Stimulated activated CD8-positive, alpha-beta memory T cell treated with anti-CD3 and anti-CD28 coated beads, Interleukin-15, amount 100 ng/mL, for 4 hours (primary cell): ENCODE results near the gene NR3C2.

ENCODE experiments used
- DNase-seq, 2 donors: peaks; one replicate each; pipeline ENCODE4 v3.0.0-alpha.2; 2020; ENCODE audit warnings: low read depth in 2 of 2

The NR3C2 gene

GRCh38 chr4:148441986-148442831 is at the start of gene NR3C2:
TSS of gene NR3C2 (minus strand) at chr4:148442414.
- DNase-seq: peak; percentile 91 to 96

DNA sequence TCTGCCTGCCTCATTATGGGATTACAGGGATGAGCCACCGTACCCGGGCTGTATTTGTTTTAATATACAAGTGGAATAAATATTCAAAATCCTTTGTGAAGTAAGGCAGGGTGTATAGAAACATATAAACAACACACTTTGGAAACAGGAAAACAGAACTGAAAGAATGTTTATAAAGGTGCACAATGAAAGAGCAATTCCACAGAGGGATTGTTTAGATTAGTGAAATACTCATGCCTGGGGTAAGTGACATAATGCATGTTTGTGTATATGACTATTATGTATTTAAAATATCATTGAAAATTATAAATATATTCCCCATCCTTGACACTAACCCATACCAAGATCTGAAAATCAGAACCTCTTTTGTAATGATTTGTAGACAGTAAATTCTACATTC is 45.0 kb upstream of the NR3C2 start:
- DNase-seq: no peak

DNA sequence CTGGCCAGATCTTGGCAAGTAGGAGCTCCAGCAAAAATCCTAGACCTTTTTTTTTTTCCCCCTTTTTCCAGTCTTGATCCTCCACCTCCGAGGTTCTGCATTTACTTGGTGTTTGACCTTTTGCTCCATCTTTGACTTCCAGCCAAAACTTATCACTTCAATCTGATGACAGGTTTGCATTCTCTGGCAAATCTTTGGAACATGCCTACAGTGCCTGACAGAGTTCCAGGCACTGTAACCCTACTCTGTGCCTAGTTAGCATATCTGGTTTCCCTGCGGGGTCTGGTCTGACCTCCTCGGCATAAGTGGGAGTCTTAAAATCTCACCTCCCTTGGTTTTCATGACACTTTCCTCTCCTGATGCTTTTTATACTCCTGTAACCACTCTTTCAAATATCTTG is 39.4 kb upstream of the NR3C2 start:
- DNase-seq: no peak

- no peak for DNase-seq
Observed at GRCh38 chr4:148477276-148477675, 35.1 kb upstream of the NR3C2 start.

- DNase-seq: no peak
Observed at GRCh38 chr4:148469938-148470337, 27.7 kb upstream of the NR3C2 start.

- DNase-seq: no peak
Observed at GRCh38 chr4:148454835-148455234, 12.6 kb upstream of the NR3C2 start.

GRCh38 chr4:148453833-148454232 is 11.6 kb upstream of the NR3C2 start:
- DNase-seq: no peak

GRCh38 chr4:148452970-148453369 is 10.8 kb upstream of the NR3C2 start:
- DNase-seq: no peak

DNA sequence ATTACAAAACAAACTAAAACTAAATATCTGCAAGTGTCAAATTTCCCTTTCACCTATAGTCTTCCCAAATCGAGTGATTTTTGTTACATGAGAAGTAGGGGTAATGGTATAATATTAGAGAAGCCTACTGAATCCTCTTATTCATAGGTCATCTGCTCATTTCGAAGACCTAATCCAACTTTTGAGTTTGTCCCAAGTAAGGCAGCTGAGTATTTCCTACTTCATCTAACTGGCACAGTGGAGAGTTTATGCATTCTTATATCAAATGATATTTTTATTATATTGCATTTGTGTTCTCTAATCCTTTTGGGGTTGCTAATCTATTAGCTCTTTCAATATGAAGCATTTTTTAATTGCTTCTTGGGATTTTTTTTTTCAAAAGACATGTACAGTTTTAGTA is 7.7 kb upstream of the NR3C2 start:
- DNase-seq: no peak

DNA sequence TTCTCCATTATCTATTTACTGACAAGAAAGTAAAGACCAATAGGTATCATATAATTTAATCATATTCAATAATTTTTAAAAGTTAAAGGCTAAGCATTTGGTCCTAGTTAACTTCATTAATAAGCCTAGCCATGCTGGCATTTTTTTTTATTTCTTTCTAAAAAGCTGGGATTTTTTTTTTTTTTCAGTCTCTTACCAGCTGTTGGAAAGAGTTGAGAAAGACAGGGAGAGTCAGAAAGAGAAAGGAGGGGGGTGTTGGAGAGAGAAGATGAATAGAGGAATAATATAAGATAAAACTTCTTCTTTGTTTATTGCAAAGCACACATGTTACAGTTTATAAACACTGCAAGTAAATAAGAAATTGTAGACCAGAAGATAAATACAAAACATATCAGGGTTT is 5.9 kb upstream of the NR3C2 start:
- no peak for DNase-seq

DNA sequence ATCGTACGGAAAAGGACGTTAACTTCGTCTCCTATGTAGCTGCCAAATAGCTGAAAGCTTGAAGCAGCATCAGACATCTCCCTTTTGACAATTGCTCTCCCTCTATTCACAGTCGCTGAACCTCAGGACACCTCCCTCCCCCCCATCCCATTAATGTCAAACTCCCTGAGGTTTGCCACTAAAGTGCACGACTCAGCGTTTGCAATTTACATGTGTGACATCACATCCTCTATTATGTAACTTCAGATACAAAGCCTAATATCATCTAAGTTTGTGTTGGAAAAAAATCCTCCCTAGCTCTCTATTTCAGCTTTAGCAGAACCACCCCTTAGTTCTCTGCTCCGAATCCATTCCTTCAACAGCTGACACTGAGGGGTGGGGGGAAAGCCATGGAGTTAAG is 5.5 kb upstream of the NR3C2 start:
- DNase-seq: no peak

DNA sequence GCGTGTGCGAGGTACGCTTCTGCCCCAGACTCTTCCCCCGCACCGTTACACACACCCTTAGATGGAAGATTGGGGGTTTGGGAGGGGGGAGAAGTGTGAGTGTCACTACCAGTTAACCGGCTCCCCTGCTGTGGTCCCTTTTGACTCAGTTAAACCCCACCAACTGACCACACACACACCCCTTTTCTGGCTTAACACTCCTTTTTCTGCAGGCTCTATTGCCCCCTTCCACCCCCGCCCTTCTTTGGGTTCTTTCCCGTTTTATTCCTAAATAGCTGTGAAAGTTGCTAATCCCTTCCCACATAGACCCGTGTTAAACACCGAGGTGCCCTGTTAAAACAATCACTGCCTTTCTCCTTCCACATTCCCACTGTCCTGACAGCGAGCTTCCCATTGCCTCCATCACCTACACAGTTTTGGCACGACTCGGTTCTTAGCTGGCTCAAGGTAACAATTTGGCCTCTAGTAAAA is 3.7 kb upstream of the NR3C2 start:
- no peak for DNase-seq

GRCh38 chr4:148445071-148445859 is 3.1 kb upstream of the NR3C2 start:
- peak; percentile 51 to 64 for DNase-seq

- DNase-seq: peak in 1 of 2 donors; percentile 26
Observed at GRCh38 chr4:148444296-148445070, 2.3 kb upstream of the NR3C2 start.

GRCh38 chr4:148443512-148444295 is 1.5 kb upstream of the NR3C2 start:
- peak in 1 of 2 donors; percentile 2 for DNase-seq

DNA sequence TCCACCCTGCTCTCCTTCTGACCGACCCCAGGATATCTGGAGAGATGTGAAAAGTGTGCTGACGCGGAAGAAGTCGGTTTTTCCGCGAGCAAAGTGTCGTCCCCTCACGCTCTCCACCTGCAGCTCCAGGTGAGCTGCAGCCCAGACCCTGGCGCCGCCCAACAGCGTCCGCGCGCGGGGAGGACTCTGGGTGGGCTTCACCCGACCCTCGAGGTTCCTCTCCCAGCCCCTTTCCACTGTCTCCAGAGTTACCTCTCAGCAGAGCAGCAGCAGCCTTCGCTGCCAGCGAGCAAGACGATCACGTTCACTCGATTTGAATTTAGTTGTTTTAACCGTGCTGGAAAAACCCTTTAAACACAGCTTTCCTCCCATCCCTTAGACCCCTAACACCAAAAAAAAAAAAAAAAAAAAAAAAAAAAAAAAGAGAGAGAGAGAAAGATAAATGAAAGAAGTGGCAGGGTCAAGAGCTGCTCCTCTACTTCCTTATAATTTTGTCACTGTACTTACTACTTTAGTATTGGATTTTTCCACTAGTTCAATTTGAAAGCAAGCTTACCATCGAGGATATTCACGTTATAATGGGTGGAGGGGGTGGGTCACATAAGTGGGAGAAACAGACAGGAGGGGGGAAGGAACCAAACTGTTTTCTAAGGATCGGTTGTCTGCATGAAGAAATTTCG is 758 bp upstream of the NR3C2 start:
- no peak for DNase-seq

DNA sequence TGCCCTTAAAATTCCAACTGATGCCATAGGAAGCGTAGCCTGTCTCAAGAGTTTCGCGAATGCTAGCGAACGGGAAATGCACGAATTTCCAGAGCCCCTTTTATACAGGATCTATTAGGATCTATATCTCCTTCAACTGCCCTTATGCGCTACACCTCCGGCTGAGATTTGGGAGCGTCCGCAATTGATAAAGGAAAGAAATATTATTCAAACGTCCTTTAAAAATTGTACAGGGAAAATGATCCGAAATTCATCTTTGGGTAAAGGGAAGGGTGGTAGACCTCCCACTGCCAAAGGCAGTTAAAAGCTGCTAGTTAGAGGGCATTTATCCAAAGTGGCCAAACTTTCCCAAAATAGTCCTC is 609 bp downstream of the NR3C2 start:
- no peak for DNase-seq

- DNase-seq: no peak
Observed at GRCh38 chr4:148438047-148438446, 4.2 kb downstream of the NR3C2 start.

DNA sequence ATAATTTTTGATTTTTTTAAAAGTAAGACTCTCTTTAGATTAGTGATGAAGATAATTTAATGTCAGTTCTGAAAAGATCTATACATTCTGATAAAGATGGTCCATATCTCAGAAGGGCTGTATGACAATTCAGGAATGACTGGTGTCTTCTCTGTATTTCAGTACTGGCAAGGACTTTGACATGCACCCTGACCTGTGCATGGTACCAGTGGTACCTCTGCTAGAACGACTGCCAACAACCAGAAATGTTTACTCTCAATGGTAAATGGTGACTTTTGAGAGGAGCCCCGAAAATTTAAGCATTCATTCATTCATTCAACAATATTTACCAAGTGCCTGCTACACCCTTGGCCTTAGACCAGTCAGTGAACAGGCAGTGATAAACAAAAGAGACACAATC is 4.8 kb downstream of the NR3C2 start:
- no peak for DNase-seq

DNA sequence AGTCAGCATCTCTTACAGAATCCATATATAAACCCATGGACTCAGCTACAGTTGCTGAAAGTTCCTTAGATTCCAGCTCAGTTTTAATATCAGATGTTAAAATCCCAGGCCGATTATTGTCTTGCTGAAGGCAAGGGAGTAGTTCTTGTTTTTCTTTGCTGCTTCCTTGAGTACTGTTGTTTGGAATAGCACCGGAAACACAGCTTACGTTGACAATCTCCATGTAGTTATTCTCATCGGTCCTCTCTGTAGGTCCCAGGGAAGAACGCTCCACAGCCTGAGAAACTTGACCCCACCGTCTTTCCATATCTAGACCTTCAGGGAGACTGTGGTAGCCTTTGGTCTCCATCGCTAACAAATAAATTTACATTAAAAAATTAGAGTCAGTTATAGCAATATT is 5.7 kb downstream of the NR3C2 start:
- no peak for DNase-seq
